A549 treated with AZD9567 at 1 μM for 4 hours (cell line): ENCODE measurements around the gene GGNBP2. TPM values are rescaled to one million over a fixed set of nuclear protein-coding genes. Genes with fewer than 3 reads are reported as not detected.

Experiments used
- total RNA-seq: library from RNA; stranded (reverse); fragments of 200-300 nt; extraction: Qiagen RNA extraction; gene quantifications from 5 replicates; pipeline ENCODE4 v1.2.3, GENCODE V29; 2022; ENCODE audit not compliant: insufficient read depth

Gene GGNBP2, protein sequence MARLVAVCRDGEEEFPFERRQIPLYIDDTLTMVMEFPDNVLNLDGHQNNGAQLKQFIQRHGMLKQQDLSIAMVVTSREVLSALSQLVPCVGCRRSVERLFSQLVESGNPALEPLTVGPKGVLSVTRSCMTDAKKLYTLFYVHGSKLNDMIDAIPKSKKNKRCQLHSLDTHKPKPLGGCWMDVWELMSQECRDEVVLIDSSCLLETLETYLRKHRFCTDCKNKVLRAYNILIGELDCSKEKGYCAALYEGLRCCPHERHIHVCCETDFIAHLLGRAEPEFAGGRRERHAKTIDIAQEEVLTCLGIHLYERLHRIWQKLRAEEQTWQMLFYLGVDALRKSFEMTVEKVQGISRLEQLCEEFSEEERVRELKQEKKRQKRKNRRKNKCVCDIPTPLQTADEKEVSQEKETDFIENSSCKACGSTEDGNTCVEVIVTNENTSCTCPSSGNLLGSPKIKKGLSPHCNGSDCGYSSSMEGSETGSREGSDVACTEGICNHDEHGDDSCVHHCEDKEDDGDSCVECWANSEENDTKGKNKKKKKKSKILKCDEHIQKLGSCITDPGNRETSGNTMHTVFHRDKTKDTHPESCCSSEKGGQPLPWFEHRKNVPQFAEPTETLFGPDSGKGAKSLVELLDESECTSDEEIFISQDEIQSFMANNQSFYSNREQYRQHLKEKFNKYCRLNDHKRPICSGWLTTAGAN
- 64.6 to 70.5 TPM (median 69.4 TPM) in 5 replicates for total RNA-seq

GRCh38 chr17:36544307-36545076, at the start of gene GGNBP2:
GGNBP2 (plus strand) TSS chr17:36544919; CDS start chr17:36545725, 806 bp downstream.

GRCh38 chr17:36534840-36535668, 9.7 kb upstream of the GGNBP2 start, which contains the start of the genes MYO19 and PIGW:
MYO19 (minus strand) TSS chr17:36534868; CDS start chr17:36532538, 2,330 bp downstream.
PIGW (plus strand) TSS chr17:36534987; CDS start chr17:36537102, 2,115 bp downstream.

DNA sequence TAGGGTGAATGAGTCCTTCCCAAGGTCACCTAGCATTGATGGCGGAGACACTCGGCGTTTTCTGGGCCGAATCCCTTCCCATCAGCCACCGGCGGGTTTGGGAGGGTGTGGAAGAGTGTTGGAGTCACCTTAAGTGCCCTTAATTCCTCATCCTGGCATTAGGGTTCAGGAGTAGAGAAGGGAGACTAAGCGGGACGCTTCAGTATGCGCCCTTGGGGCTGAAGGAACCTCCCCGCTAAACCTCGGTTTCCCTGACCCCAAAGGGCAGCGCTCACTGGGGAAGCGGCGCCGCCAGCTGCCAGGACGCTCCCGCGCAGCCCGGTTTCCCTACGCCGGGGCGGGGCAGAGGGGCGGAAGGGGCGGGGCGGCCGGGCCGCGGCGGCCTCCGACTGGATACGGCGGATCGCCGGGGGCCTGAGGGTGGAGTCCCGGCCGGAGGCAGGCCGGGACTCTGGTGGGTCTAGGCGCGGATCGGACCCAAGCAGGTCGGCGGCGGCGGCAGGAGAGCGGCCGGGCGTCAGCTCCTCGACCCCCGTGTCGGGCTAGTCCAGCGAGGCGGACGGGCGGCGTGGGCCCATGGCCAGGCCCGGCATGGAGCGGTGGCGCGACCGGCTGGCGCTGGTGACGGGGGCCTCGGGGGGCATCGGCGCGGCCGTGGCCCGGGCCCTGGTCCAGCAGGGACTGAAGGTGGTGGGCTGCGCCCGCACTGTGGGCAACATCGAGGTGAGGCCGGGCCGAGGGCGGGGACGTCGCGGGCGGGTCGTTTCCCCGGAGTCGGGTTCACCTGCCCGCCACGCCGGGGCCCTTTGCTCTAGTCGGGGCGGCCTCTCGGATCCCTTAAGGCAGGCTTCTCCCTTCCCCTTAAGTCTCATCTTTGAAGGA, 47.0 kb downstream of the GGNBP2 start, which contains the start of gene DHRS11:
DHRS11 (plus strand) TSS at position 446 of the 882 bp plus-strand sequence; CDS start at position 577, 131 bp downstream.

DNA sequence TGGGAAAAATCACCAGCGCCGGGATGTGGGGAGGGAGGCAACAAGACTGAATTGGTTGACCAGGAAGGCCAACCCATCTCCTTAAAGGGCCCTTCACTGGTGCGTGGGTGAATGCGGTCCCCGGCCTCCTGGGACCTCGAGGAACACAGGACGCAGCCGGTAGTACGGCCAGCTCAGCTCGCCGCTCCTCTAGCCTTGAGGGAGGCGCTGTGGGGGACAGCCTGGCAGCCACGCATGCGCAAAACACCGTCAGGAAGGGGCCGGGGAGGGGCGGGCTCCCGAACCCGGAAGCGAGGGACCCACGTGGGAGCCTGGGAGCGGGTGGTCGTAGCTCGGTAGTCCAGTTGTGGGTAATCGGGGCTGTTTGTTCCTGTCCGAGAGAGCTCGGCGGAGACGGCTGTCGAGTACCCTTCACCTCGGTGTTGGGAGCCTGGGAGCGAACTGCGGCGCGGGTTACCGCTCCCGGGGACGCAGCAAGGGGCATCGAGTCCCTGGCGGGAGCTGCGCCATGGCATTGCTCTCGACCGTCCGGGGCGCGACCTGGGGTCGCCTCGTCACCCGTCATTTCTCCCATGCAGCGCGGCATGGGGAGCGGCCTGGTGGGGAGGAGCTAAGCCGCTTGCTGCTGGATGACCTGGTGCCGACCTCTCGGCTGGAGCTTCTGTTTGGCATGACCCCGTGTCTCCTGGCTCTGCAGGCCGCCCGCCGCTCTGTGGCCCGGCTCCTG, 56.7 kb downstream of the GGNBP2 start, which contains the start of gene MRM1:
MRM1 (plus strand) TSS at position 281 of the 727 bp plus-strand sequence; CDS start at position 509, 228 bp downstream.

Other genes with a start within 250 kb of the GGNBP2 start
- gene TBC1D3G, start 221.0 kb upstream of the GGNBP2 start, total RNA-seq: not detected in 5 replicates
- gene TBC1D3H, start 156.5 kb upstream of the GGNBP2 start, total RNA-seq: not detected in 5 replicates
- gene ZNHIT3, start 58.2 kb upstream of the GGNBP2 start, total RNA-seq: 52.6 to 89.5 TPM (median 86.9 TPM) in 5 replicates
- 41.0 to 64.2 TPM (median 61.8 TPM) in 5 replicates for gene MYO19, start 10.1 kb upstream of the GGNBP2 start, total RNA-seq
- 23.4 to 25.9 TPM (median 24.7 TPM) in 5 replicates for gene PIGW, start 9.9 kb upstream of the GGNBP2 start, total RNA-seq
- 6.3 to 10.2 TPM (median 8.7 TPM) in 5 replicates for gene DHRS11, start 47.0 kb downstream of the GGNBP2 start, total RNA-seq
- 6.9 to 17.0 TPM (median 16.3 TPM) in 5 replicates for gene MRM1, start 56.7 kb downstream of the GGNBP2 start, total RNA-seq